Astrocyte of the cerebellum (primary cell): Measurements from ENCODE around the gene ASTN2.

Experiments
- DNase-seq: peaks from one replicate; pipeline ENCODE4 v3.0.0-alpha.2; 2011; ENCODE audit warnings: low read depth
- H3K4me3 ChIP-seq: 2 replicates; pipeline ENCODE4 v1.5.1; 2011; ENCODE audit warnings: mild to moderate bottlenecking, low read depth, low read length, moderate library complexity
- in situ Hi-C: cut with HindIII; loops from 2 replicates; pipeline ENCODE4 v1.10.0; 2017; ENCODE audit warnings: low sequenced_read_pairs
- TF ChIP-seq, protein P1 (sequence below): IDR thresholded peaks from 2 replicates; pipeline ENCODE4 v1.5.1; 2012; ENCODE audit warnings: low read length, low read depth, moderate library complexity, mild to moderate bottlenecking; ENCODE audit errors: missing control alignments

The ASTN2 gene

DNA sequence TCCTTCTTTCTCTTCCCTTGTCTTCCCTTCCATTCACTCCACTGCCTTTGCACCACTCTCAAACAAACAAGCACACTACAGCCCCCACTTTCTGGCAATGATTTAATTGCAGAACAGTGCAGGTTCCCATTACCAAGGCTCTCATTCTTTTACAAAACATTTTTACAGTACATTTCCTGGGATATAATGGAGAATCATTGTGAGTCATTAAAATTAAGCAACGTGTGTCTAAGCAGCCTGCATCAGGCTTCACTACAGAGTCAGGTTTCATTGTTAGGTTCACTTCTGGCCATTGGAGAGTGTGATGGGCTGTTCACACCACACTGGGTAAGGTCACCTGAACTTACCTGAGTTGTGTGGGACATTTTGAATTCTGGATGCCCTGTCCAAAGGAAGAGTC lies 424.3 kb downstream of the ASTN2 start:
- in situ Hi-C loops: no loop called here
- no peak for DNase-seq
- TF ChIP-seq, protein P1, sequence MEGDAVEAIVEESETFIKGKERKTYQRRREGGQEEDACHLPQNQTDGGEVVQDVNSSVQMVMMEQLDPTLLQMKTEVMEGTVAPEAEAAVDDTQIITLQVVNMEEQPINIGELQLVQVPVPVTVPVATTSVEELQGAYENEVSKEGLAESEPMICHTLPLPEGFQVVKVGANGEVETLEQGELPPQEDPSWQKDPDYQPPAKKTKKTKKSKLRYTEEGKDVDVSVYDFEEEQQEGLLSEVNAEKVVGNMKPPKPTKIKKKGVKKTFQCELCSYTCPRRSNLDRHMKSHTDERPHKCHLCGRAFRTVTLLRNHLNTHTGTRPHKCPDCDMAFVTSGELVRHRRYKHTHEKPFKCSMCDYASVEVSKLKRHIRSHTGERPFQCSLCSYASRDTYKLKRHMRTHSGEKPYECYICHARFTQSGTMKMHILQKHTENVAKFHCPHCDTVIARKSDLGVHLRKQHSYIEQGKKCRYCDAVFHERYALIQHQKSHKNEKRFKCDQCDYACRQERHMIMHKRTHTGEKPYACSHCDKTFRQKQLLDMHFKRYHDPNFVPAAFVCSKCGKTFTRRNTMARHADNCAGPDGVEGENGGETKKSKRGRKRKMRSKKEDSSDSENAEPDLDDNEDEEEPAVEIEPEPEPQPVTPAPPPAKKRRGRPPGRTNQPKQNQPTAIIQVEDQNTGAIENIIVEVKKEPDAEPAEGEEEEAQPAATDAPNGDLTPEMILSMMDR: no peak
- no peak overlapping the region for H3K4me3 ChIP-seq

DNA sequence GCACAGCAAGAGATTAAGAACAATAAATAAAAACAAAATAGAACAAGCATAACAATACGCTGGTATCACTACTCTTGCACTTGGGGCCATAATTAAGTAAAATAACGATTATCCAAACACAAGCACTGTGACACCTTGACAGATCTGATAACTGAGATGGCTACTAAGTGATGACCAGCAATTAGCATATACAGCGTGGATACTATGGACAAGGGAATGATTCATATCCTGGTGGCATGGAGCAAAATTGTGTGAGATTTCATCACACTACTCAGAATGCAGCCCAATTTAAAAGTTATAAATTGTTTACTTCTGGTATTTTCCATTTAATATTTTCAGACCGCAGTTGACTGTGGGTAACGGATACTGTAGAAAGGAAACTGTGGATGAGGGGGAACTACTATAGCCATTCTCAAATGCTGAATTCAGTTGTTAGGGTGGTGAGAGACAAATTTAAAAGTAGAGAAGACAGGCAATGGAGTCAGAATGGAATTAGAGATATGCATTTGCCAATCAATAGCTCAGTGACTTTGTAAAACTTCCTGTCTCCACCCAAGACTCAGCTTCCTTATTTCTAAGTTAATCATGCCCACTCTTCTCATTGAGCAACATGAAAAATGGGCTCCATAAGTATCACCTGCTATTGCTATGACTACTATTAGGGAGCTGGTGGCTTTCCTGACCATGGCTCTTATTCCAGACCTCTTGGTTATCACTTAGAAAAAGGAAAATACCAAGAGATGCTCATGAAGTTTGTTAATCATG lies 427.0 kb downstream of the ASTN2 start:
- TF ChIP-seq, protein P1: no peak
- no peak for DNase-seq
- no peak overlapping the region for H3K4me3 ChIP-seq
- in situ Hi-C loops: no loop called here

DNA sequence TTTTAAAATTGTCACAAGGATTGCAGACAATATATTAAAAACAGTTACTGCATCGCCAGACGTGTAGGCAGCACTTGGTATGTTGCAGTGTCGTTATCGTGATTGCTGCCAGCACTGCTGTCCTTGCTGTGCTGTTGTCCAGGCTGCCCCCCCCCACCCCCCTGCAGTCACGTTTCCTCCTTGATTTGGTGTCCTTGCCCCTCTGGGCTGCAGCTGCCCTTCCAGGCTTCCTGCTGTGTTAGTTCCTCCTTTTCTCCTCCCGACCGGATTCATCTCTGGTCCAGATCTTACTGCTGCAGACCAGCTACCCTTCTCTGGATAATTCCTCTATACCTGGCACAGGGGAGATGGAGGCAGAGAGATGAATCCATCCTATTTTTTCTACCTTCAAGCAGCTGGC lies 428.8 kb downstream of the ASTN2 start:
- DNase-seq: no peak
- no peak overlapping the region for H3K4me3 ChIP-seq
- in situ Hi-C loops: no loop called here
- TF ChIP-seq, protein P1: no peak

DNA sequence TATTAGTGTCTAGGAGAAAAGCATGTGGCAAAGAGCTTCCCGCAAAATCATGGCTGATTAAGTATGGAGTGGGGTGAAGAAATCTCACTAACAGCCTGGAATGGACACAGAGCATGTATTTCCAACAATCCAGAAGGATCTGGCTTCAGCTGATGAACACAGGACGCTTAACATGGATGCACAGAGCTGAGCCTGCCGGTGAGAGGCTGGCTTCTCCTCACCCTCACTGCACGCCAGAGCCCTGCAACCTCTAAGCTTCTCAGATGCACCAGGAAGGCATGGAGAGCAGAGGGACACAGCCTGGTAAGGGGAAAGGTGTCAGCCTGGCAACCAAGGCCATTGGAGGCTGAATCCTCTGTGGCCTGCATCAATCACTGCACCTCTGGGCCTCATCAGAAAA lies 429.3 kb downstream of the ASTN2 start:
- in situ Hi-C loops: no loop called here
- no peak for DNase-seq
- no peak overlapping the region for H3K4me3 ChIP-seq
- TF ChIP-seq, protein P1: no peak

DNA sequence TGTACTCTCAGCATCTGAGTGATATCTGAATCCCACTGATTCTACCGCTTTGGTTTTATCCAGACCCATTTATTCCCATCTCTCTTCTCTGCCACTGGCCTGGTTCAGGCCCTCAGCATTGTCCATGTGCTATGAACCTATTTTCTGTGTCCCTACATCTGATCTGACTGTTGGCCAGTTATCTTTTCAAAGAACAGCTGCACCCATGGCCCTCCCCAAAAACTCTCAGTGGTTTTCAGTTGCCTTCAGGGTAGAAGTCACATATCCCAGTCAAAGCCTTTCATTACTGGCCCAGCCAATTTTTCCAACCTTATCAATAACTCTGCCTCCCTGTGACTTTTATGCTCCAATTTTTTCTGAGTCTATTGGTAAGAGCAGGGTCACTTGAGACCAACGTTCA lies 430.7 kb downstream of the ASTN2 start:
- DNase-seq: no peak
- TF ChIP-seq, protein P1: no peak
- H3K4me3 ChIP-seq: no peak overlapping the region
- in situ Hi-C loops: no loop called here

DNA sequence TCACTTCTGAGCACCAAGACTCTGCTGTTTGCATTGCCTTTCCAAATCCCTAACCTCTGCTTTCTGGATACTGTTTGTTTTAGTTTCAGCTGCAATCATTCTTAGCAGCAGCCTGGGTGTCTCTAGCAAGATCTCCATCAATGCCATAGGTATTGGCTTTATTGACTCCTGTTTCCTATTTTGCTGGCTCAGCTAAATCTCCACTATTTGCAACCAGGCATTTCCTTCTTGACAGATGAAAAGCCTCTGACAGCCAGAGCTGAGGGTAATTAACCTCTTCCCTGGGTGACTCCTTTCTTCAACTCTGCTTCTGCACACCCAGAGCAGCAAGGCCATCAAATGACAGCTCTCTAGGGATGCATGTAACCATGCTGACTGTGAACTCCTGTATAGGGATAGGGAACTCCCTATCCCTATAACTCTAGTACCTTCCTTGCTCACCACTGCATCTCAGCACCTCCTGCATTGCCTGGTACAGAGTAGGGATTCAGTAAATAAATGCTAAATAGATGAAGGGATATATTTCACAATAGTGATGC lies 434.2 kb downstream of the ASTN2 start:
- TF ChIP-seq, protein P1: no peak
- in situ Hi-C loops: no loop called here
- no peak for DNase-seq
- H3K4me3 ChIP-seq: no peak overlapping the region
